Astrocyte of the cerebellum (primary cell): ENCODE measurements around the gene MAPK10.

Source experiments
- DNase-seq: peaks from one replicate; pipeline ENCODE4 v3.0.0-alpha.2; 2011; ENCODE audit warnings: low read depth
- H3K4me3 ChIP-seq: 2 replicates; pipeline ENCODE4 v1.5.1; 2011; ENCODE audit warnings: mild to moderate bottlenecking, low read depth, low read length, moderate library complexity
- CTCF ChIP-seq: IDR thresholded peaks from 2 replicates; pipeline ENCODE4 v1.5.1; 2012; ENCODE audit warnings: low read length, low read depth, moderate library complexity, mild to moderate bottlenecking; ENCODE audit errors: missing control alignments
- in situ Hi-C: cut with HindIII; loops from 2 replicates; pipeline ENCODE4 v1.10.0; 2017; ENCODE audit warnings: low sequenced_read_pairs

Gene MAPK10

GRCh38 chr4:86130160-86130933 lies 229.5 kb downstream of the MAPK10 start:
- no peak for TF ChIP-seq CTCF
- in situ Hi-C loops, result no loop called here
- no peak for DNase-seq

GRCh38 chr4:86129546-86129945 lies 230.3 kb downstream of the MAPK10 start:
- no peak for DNase-seq
- no peak overlapping the region for H3K4me3 ChIP-seq
- in situ Hi-C loops, result no loop called here
- no peak for TF ChIP-seq CTCF

More at GRCh38 chr4:86130160-86130933, 229.5 kb downstream of the MAPK10 start:
- H3K4me3 ChIP-seq, result no peak overlapping the region

- in situ Hi-C loops, result no loop called here
- no peak for TF ChIP-seq CTCF
- DNase-seq, result no peak
- H3K4me3 ChIP-seq, result no peak overlapping the region
Observed at GRCh38 chr4:86122404-86122803, 237.4 kb downstream of the MAPK10 start.

- no peak for TF ChIP-seq CTCF
- no peak for DNase-seq
- H3K4me3 ChIP-seq, result no peak overlapping the region
- in situ Hi-C loops, result no loop called here
Observed at GRCh38 chr4:86118711-86119110, 241.1 kb downstream of the MAPK10 start.

GRCh38 chr4:86117705-86118302 lies 242.0 kb downstream of the MAPK10 start:
- in situ Hi-C loops, result no loop called here
- H3K4me3 ChIP-seq, result no peak overlapping the region
- peak; percentile 93 for DNase-seq
- no peak for TF ChIP-seq CTCF

GRCh38 chr4:86114563-86114962 lies 245.3 kb downstream of the MAPK10 start:
- in situ Hi-C loops, result no loop called here
- H3K4me3 ChIP-seq, result no peak overlapping the region
- no peak for DNase-seq
- TF ChIP-seq CTCF, result no peak
